Measurements from ENCODE around the gene ROR2.

- TF ChIP-seq CTCF (IDR thresholded peaks at IDR 0.05) (no peak), REST (IDR thresholded peaks at IDR 0.05; ENCODE audit: insufficient read depth in 1 of 2, low read depth in 2 of 2, low read length in 1 of 2) (no peak)
Measured at GRCh38 chr9:91599564-91599963, 350.5 kb downstream of the ROR2 start.

Data from Panc1 (cell line).